ENCODE results near the gene NEDD4.

NEDD4 gene

DNA sequence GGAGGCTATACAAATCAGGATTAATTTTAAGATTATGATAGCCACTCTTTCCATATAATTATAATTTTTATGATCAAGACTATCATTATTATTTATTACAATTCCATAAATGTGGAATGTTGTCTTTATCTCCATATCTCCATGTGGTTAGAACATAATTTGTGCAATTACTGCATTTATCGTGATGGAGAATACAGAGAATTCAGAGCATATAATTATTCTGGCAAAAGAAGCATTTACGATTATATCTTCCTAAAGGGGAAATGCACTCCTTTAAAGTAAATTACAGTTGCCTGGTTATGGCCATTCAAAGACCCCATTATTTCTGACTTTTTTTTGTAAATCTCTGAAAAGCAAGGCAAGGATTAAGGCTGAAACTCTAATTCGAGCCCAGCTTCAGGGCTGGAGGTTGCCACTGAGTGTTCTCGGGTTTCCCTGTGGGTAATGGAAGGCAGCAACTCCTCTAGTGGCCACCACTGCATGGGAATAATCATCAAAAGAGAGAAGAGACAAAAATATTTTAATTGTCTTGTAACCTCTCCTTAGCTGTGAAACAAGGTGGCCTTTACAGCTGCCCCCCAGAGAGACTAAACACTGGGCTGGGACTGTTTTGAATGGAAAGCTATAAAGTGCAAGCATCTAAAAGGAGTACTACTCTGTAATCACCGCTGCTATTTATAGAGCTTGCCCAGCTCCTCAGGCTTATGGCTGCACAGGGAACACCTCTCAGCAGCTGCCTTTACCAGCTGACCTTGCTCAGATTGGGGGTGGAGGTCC is 190.6 kb downstream of the NEDD4 start:
- POLR2A ChIA-PET, result no interaction called here
- Histone ChIP-seq H3K36me3 (ENCODE audit: control insufficient read depth in 2 of 2, insufficient read depth in 1 of 2, low read length in 2 of 2) (no peaks in the 10 kb centered on the region), H3K27ac (ENCODE audit: extremely low read depth, low read depth, low read length) (peak overlapping the region; percentile 29; the same call in 1 of the 2 replicates), H3K4me3 (ENCODE audit: low read depth, low read length) (no peak overlapping the region), H3K9me3 (ENCODE audit: control insufficient read depth, insufficient read depth, low read depth, low read length) (no peaks in the 10 kb centered on the region), H3K4me1 (ENCODE audit: control insufficient read depth, insufficient read depth, low read length) (peaks cover 4% of the 10 kb centered on the region)
- CTCF ChIA-PET, result interaction anchor here (0.6 to 1.8 kb wide), 5 partner anchors 42 to 450 kb away, joined by 3 to 10 read pairs (median 4); no protein-coding TSS in a partner anchor
- TF ChIP-seq, protein P1, sequence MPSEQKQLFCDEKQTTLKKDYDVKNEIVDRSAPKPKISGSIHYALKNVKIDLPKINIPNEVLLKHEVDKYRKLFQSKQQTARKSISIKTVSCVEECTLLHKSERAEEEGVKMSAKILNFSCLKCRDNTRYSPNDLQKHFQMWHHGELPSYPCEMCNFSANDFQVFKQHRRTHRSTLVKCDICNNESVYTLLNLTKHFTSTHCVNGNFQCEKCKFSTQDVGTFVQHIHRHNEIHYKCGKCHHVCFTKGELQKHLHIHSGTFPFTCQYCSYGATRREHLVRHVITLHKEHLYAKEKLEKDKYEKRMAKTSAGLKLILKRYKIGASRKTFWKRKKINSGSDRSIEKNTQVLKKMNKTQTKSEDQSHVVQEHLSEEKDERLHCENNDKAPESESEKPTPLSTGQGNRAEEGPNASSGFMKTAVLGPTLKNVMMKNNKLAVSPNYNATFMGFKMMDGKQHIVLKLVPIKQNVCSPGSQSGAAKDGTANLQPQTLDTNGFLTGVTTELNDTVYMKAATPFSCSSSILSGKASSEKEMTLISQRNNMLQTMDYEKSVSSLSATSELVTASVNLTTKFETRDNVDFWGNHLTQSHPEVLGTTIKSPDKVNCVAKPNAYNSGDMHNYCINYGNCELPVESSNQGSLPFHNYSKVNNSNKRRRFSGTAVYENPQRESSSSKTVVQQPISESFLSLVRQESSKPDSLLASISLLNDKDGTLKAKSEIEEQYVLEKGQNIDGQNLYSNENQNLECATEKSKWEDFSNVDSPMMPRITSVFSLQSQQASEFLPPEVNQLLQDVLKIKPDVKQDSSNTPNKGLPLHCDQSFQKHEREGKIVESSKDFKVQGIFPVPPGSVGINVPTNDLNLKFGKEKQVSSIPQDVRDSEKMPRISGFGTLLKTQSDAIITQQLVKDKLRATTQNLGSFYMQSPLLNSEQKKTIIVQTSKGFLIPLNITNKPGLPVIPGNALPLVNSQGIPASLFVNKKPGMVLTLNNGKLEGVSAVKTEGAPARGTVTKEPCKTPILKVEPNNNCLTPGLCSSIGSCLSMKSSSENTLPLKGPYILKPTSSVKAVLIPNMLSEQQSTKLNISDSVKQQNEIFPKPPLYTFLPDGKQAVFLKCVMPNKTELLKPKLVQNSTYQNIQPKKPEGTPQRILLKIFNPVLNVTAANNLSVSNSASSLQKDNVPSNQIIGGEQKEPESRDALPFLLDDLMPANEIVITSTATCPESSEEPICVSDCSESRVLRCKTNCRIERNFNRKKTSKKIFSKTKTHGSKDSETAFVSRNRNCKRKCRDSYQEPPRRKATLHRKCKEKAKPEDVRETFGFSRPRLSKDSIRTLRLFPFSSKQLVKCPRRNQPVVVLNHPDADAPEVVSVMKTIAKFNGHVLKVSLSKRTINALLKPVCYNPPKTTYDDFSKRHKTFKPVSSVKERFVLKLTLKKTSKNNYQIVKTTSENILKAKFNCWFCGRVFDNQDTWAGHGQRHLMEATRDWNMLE (tag by site-specific recombination; conservative IDR thresholded peaks at IDR 0.05; ENCODE audit: low read depth), result no peak
- TF ChIP-seq, protein P2, sequence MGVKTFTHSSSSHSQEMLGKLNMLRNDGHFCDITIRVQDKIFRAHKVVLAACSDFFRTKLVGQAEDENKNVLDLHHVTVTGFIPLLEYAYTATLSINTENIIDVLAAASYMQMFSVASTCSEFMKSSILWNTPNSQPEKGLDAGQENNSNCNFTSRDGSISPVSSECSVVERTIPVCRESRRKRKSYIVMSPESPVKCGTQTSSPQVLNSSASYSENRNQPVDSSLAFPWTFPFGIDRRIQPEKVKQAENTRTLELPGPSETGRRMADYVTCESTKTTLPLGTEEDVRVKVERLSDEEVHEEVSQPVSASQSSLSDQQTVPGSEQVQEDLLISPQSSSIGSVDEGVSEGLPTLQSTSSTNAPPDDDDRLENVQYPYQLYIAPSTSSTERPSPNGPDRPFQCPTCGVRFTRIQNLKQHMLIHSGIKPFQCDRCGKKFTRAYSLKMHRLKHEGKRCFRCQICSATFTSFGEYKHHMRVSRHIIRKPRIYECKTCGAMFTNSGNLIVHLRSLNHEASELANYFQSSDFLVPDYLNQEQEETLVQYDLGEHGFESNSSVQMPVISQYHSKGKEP (tag by site-specific recombination; IDR thresholded peaks at IDR 0.05), result no peak
- TF ChIP-seq, protein P3, sequence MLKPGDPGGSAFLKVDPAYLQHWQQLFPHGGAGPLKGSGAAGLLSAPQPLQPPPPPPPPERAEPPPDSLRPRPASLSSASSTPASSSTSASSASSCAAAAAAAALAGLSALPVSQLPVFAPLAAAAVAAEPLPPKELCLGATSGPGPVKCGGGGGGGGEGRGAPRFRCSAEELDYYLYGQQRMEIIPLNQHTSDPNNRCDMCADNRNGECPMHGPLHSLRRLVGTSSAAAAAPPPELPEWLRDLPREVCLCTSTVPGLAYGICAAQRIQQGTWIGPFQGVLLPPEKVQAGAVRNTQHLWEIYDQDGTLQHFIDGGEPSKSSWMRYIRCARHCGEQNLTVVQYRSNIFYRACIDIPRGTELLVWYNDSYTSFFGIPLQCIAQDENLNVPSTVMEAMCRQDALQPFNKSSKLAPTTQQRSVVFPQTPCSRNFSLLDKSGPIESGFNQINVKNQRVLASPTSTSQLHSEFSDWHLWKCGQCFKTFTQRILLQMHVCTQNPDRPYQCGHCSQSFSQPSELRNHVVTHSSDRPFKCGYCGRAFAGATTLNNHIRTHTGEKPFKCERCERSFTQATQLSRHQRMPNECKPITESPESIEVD (tag by site-specific recombination; IDR thresholded peaks at IDR 0.05), result 0 out of 2 replicates have a peak, but pooled peaks have one; percentile 17
- TF ChIP-seq, protein P4, sequence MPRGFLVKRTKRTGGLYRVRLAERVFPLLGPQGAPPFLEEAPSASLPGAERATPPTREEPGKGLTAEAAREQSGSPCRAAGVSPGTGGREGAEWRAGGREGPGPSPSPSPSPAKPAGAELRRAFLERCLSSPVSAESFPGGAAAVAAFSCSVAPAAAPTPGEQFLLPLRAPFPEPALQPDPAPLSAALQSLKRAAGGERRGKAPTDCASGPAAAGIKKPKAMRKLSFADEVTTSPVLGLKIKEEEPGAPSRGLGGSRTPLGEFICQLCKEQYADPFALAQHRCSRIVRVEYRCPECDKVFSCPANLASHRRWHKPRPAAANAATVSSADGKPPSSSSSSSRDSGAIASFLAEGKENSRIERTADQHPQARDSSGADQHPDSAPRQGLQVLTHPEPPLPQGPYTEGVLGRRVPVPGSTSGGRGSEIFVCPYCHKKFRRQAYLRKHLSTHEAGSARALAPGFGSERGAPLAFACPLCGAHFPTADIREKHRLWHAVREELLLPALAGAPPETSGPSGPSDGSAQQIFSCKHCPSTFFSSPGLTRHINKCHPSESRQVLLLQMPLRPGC (tag by site-specific recombination; IDR thresholded peaks at IDR 0.05), result no peak
- no peak for TF ChIP-seq MEIS1 (CRISPR knock-in tag; IDR thresholded peaks at IDR 0.05; ENCODE audit: borderline replicate concordance)
- TF ChIP-seq ZNF23 (tag by site-specific recombination; IDR thresholded peaks at IDR 0.05; ENCODE audit: borderline replicate concordance), result no peak
- TF ChIP-seq GLIS1 (tag by site-specific recombination; IDR thresholded peaks at IDR 0.05), result peak; percentile 80
- no peak for TF ChIP-seq ZEB2 (tag by site-specific recombination; IDR thresholded peaks at IDR 0.05)
- TF ChIP-seq SP7 (tag by site-specific recombination; IDR thresholded peaks at IDR 0.05), result peak; percentile 73
- TF ChIP-seq, protein P5, sequence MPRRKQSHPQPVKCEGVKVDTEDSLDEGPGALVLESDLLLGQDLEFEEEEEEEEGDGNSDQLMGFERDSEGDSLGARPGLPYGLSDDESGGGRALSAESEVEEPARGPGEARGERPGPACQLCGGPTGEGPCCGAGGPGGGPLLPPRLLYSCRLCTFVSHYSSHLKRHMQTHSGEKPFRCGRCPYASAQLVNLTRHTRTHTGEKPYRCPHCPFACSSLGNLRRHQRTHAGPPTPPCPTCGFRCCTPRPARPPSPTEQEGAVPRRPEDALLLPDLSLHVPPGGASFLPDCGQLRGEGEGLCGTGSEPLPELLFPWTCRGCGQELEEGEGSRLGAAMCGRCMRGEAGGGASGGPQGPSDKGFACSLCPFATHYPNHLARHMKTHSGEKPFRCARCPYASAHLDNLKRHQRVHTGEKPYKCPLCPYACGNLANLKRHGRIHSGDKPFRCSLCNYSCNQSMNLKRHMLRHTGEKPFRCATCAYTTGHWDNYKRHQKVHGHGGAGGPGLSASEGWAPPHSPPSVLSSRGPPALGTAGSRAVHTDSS (tag by site-specific recombination; IDR thresholded peaks at IDR 0.05), result no peak
- TF ChIP-seq HOXD13 (CRISPR knock-in tag; IDR thresholded peaks at IDR 0.05; ENCODE audit: borderline replicate concordance), result no peak
- TF ChIP-seq ZNF350 (tag by site-specific recombination; IDR thresholded peaks at IDR 0.05), result no peak
- TF ChIP-seq, protein P6, sequence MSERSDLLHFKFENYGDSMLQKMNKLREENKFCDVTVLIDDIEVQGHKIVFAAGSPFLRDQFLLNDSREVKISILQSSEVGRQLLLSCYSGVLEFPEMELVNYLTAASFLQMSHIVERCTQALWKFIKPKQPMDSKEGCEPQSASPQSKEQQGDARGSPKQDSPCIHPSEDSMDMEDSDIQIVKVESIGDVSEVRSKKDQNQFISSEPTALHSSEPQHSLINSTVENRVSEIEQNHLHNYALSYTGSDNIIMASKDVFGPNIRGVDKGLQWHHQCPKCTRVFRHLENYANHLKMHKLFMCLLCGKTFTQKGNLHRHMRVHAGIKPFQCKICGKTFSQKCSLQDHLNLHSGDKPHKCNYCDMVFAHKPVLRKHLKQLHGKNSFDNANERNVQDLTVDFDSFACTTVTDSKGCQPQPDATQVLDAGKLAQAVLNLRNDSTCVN (tag by site-specific recombination; optimal IDR thresholded peaks at IDR 0.05), result no peak
- TF ChIP-seq MYNN (tag by site-specific recombination; IDR thresholded peaks at IDR 0.05; ENCODE audit: borderline replicate concordance), result no peak
